HepG2 (cell line): Measurements from ENCODE around the gene RRN3. TPM values are rescaled to one million over a fixed set of nuclear protein-coding genes. Genes with fewer than 3 reads are reported as not detected.

ENCODE experiments used
- AGO1 ChIP-seq: fragments of 200-400 bp; formaldehyde crosslinking; IDR thresholded peaks from 2 replicates; pipeline ENCODE4 v1.6.1; 2017; ENCODE audit warnings: mild to moderate bottlenecking, low read depth, low read length, moderate library complexity; ENCODE audit not compliant: poor library complexity, severe bottlenecking
- ARNT2 ChIP-seq: sonication (generic); formaldehyde crosslinking; IDR thresholded peaks from 2 replicates; pipeline ENCODE4 v1.8.0; 2022; ENCODE audit warnings: mild to moderate bottlenecking, low read depth, missing genetic modification reagents, moderate library complexity
- BCL6 ChIP-seq: IDR thresholded peaks from 2 replicates; pipeline ENCODE4 v1.6.1; 2016; ENCODE audit warnings: missing genetic modification reagents, missing compliant biosample characterization
- DZIP1 ChIP-seq: sonication (generic); formaldehyde crosslinking; IDR thresholded peaks from 2 replicates; pipeline ENCODE4 v1.5.0; 2020; ENCODE audit warnings: mild to moderate bottlenecking, missing genetic modification reagents
- EHMT2 ChIP-seq: fragments of 200-600 bp; sonication (generic); IDR thresholded peaks from 2 replicates; pipeline ENCODE4 v1.7.0; 2017; ENCODE audit warnings: antibody characterized with exemption, low read depth, low read length, borderline replicate concordance
- HOXA7 ChIP-seq: sonication (generic); formaldehyde crosslinking; IDR thresholded peaks from 2 replicates; pipeline ENCODE4 v1.8.1; 2022; ENCODE audit warnings: mild to moderate bottlenecking, missing genetic modification reagents, moderate library complexity
- MBD4 ChIP-seq: IDR thresholded peaks from 2 replicates; pipeline ENCODE4 v1.6.1; 2012; ENCODE audit warnings: low read length, inconsistent platforms, borderline replicate concordance
- MTA3 ChIP-seq: sonication (generic); formaldehyde crosslinking; IDR thresholded peaks from 2 replicates; pipeline ENCODE4 v1.4.0; 2020; ENCODE audit warnings: missing genetic modification reagents
- STAT5B ChIP-seq: sonication (generic); formaldehyde crosslinking; IDR thresholded peaks from 2 replicates; pipeline ENCODE4 v1.4.0; 2020; ENCODE audit warnings: missing genetic modification reagents
- THAP7 ChIP-seq: sonication (generic); formaldehyde crosslinking; IDR thresholded peaks from 2 replicates; pipeline ENCODE4 v1.8.1; 2023; ENCODE audit warnings: mild to moderate bottlenecking, missing genetic modification reagents
- ZFP62 ChIP-seq: sonication (generic); formaldehyde crosslinking; IDR thresholded peaks from 2 replicates; pipeline ENCODE4 v1.4.0; 2020; ENCODE audit warnings: missing genetic modification reagents
- ZNF207 ChIP-seq: fragments of 450-650 bp; IDR thresholded peaks from 2 replicates; pipeline ENCODE4 v1.6.1; 2016; ENCODE audit warnings: antibody characterized with exemption, borderline replicate concordance
- ZNF451 ChIP-seq: sonication (generic); formaldehyde crosslinking; IDR thresholded peaks from 2 replicates; pipeline ENCODE4 v1.5.0; 2020; ENCODE audit warnings: mild to moderate bottlenecking, missing genetic modification reagents
- ZNF619 ChIP-seq: sonication (generic); formaldehyde crosslinking; IDR thresholded peaks from 2 replicates; pipeline ENCODE4 v1.4.0; 2020; ENCODE audit warnings: mild to moderate bottlenecking, missing genetic modification reagents
- ZNF629 ChIP-seq: sonication (generic); formaldehyde crosslinking; conservative IDR thresholded peaks from 2 replicates; pipeline ENCODE4 v1.5.0; 2020; ENCODE audit warnings: missing genetic modification reagents
- ZNF839 ChIP-seq: sonication (generic); formaldehyde crosslinking; IDR thresholded peaks from 2 replicates; pipeline ENCODE4 v1.4.0; 2020; ENCODE audit warnings: missing genetic modification reagents, mild to moderate bottlenecking, borderline replicate concordance
- ZSCAN30 ChIP-seq: sonication (generic); formaldehyde crosslinking; IDR thresholded peaks from 2 replicates; pipeline ENCODE4 v1.5.0; 2020; ENCODE audit warnings: mild to moderate bottlenecking, missing genetic modification reagents
- polyA plus RNA-seq, 8 experiments: library from polyadenylated mRNA; depleted of rRNA in 3 of 8; stranded (reverse) in 7 of 8; unstranded in 1 of 8; fragments of >200 nt; fragmentation: Illumina TruSeq in 4 of 8; extraction: Trizol in 4 of 8; gene quantifications; 2 replicates each; pipeline versions ENCODE4 v1.2.1 to v1.2.3, GENCODE V29; 2011 to 2016; ENCODE audit warnings: low read depth in 4 of 8, missing spikeins in 1 of 8, mixed read lengths in 1 of 8; ENCODE audit not compliant: insufficient read depth in 1 of 8
- total RNA-seq, 5 experiments: library from RNA; depleted of rRNA; stranded (reverse); fragments of >200 nt; fragmentation: Illumina TruSeq; extraction: Trizol; gene quantifications; 2 replicates each; pipeline ENCODE4 v1.2.3, GENCODE V29; 2016; ENCODE audit warnings: low read depth in 1 of 5
- TF ChIP-seq, protein P1 (sequence below): sonication (generic); formaldehyde crosslinking; IDR thresholded peaks from 2 replicates; pipeline ENCODE4 v1.4.0; 2020; ENCODE audit warnings: missing genetic modification reagents
- TF ChIP-seq, protein P2 (sequence below): sonication (generic); formaldehyde crosslinking; IDR thresholded peaks from 2 replicates; pipeline ENCODE4 v1.9.0; 2021; ENCODE audit warnings: missing genetic modification reagents, borderline replicate concordance

Gene RRN3
- total and polyA plus RNA-seq, 2 of the 13 experiments (the other 11 are each of a cell fraction or from before 2014, with no cell fraction given): 45.8 to 67.0 TPM

DNA sequence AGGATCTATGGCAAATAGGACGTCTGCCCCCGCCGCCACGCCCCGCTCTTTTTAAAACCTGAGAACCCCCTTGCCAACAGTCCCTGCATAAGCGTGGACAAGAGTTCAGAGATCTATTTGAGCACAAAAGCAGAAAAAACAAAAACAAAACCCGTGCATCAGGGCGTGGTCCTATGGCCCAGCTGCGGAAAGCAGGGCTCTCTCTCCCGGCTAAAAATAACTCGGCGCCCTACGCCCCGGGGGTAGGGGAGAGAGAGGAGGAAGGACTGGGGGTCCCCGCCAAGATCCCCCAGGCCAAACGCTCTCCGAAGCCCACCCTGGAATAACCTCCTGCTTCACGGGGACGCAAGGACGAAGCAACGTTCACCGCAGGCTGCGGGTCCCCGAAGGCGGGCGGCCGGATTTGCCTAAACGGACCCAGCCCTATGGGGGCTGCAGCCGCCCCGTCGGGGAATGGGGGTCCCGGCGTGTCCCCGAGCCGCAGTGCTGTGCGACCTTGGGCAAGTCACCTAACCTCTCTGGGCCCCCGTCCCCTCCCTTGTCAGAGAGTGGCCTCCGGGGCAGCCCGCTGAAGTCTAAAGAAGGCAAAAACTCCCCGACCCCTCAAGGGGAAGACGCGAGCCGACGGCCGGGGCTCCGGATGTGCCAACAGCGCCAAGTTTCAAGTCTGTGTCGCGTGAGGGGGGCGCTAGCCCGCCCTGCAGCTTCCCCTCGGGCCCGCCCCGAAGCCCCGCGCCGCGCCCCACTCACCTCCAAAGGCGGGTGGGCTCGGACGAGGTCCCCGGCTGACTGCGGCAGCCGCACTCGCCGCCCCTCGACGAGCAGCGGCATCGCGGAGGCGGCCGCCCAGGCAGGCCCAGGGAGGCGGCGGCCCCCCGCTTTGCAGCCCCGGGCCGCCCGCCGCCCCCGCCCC lies 38.7 kb downstream of the RRN3 start (continued):
- no peak for TF ChIP-seq DZIP1
- no peak; the same call in 1 of the 2 replicates for TF ChIP-seq THAP7
- TF ChIP-seq MTA3 (CRISPR knock-in tag): no peak; the same call in 1 of the 2 replicates
- no peak for TF ChIP-seq HOXA7 (CRISPR knock-in tag)
- TF ChIP-seq, protein P1, sequence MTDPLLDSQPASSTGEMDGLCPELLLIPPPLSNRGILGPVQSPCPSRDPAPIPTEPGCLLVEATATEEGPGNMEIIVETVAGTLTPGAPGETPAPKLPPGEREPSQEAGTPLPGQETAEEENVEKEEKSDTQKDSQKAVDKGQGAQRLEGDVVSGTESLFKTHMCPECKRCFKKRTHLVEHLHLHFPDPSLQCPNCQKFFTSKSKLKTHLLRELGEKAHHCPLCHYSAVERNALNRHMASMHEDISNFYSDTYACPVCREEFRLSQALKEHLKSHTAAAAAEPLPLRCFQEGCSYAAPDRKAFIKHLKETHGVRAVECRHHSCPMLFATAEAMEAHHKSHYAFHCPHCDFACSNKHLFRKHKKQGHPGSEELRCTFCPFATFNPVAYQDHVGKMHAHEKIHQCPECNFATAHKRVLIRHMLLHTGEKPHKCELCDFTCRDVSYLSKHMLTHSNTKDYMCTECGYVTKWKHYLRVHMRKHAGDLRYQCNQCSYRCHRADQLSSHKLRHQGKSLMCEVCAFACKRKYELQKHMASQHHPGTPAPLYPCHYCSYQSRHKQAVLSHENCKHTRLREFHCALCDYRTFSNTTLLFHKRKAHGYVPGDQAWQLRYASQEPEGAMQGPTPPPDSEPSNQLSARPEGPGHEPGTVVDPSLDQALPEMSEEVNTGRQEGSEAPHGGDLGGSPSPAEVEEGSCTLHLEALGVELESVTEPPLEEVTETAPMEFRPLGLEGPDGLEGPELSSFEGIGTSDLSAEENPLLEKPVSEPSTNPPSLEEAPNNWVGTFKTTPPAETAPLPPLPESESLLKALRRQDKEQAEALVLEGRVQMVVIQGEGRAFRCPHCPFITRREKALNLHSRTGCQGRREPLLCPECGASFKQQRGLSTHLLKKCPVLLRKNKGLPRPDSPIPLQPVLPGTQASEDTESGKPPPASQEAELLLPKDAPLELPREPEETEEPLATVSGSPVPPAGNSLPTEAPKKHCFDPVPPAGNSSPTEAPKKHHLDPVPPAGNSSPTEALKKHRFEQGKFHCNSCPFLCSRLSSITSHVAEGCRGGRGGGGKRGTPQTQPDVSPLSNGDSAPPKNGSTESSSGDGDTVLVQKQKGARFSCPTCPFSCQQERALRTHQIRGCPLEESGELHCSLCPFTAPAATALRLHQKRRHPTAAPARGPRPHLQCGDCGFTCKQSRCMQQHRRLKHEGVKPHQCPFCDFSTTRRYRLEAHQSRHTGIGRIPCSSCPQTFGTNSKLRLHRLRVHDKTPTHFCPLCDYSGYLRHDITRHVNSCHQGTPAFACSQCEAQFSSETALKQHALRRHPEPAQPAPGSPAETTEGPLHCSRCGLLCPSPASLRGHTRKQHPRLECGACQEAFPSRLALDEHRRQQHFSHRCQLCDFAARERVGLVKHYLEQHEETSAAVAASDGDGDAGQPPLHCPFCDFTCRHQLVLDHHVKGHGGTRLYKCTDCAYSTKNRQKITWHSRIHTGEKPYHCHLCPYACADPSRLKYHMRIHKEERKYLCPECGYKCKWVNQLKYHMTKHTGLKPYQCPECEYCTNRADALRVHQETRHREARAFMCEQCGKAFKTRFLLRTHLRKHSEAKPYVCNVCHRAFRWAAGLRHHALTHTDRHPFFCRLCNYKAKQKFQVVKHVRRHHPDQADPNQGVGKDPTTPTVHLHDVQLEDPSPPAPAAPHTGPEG (CRISPR knock-in tag): peak; percentile 35
- TF ChIP-seq BCL6 (CRISPR knock-in tag): peak; percentile 38
- TF ChIP-seq ZNF839: peak; percentile 92; the same call in 1 of the 2 replicates
- TF ChIP-seq ZSCAN30 (CRISPR knock-in tag): no peak
- TF ChIP-seq ZNF619 (CRISPR knock-in tag): peak; percentile 74; the same call in 1 of the 2 replicates
- TF ChIP-seq ARNT2 (CRISPR knock-in tag): peak; percentile 76; the same call in 1 of the 2 replicates
- TF ChIP-seq AGO1: no peak
- TF ChIP-seq STAT5B: no peak
- TF ChIP-seq ZNF207: no peak
- TF ChIP-seq, protein P2, sequence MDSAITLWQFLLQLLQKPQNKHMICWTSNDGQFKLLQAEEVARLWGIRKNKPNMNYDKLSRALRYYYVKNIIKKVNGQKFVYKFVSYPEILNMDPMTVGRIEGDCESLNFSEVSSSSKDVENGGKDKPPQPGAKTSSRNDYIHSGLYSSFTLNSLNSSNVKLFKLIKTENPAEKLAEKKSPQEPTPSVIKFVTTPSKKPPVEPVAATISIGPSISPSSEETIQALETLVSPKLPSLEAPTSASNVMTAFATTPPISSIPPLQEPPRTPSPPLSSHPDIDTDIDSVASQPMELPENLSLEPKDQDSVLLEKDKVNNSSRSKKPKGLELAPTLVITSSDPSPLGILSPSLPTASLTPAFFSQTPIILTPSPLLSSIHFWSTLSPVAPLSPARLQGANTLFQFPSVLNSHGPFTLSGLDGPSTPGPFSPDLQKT: no peak
- TF ChIP-seq ZNF451 (CRISPR knock-in tag): no peak
- no peak for TF ChIP-seq ZFP62 (CRISPR knock-in tag)
- TF ChIP-seq EHMT2: no peak
- no peak for TF ChIP-seq MBD4
- TF ChIP-seq ZNF629: 0 out of 2 replicates have a peak, but pooled peaks have one; percentile 7
